Osteocyte (in vitro differentiated cells): Measurements from ENCODE around the gene PFDN6. TPM values are rescaled to one million over a fixed set of nuclear protein-coding genes. Genes with fewer than 3 reads are reported as not detected.

Source experiments
- DNase-seq: peaks from one replicate; pipeline ENCODE4 v3.0.0; 2021; ENCODE audit warnings: mixed read lengths; ENCODE audit not compliant: unreplicated experiment; ENCODE audit errors: extremely low spot score
- H3K27ac Mint-ChIP-seq: one replicate; pipeline ENCODE4 v1.8.0; 2021; ENCODE audit warnings: mild to moderate bottlenecking, mixed read lengths; ENCODE audit not compliant: unreplicated experiment
- H3K27me3 Mint-ChIP-seq: one replicate; pipeline ENCODE4 v1.8.0; 2021; ENCODE audit warnings: mixed read lengths; ENCODE audit not compliant: unreplicated experiment
- H3K36me3 Mint-ChIP-seq: one replicate; pipeline ENCODE4 v1.8.0; 2021; ENCODE audit warnings: mixed read lengths; ENCODE audit not compliant: unreplicated experiment
- H3K4me1 Mint-ChIP-seq: one replicate; pipeline ENCODE4 v1.8.0; 2021; ENCODE audit warnings: mixed read lengths; ENCODE audit not compliant: unreplicated experiment
- H3K4me3 Mint-ChIP-seq: one replicate; pipeline ENCODE4 v1.8.0; 2021; ENCODE audit warnings: mild to moderate bottlenecking, moderate library complexity, mixed read lengths; ENCODE audit not compliant: unreplicated experiment
- H3K9me3 Mint-ChIP-seq: one replicate; pipeline ENCODE4 v1.8.0; 2021; ENCODE audit warnings: mixed read lengths; ENCODE audit not compliant: unreplicated experiment
- total RNA-seq: library from RNA; stranded (reverse); gene quantifications from 2 replicates; pipeline ENCODE4 v1.2.1, GENCODE V29; 2021
- TF ChIP-seq, protein P1 (sequence below): fragments of 200-600 bp; sonication (generic); IDR thresholded peaks from 2 replicates; pipeline ENCODE4 v1.5.0; 2021; ENCODE audit warnings: antibody characterized with exemption, mild to moderate bottlenecking, moderate library complexity

Gene PFDN6
- total RNA-seq, 1 donor from 2014 or later = 30.3 TPM

DNA sequence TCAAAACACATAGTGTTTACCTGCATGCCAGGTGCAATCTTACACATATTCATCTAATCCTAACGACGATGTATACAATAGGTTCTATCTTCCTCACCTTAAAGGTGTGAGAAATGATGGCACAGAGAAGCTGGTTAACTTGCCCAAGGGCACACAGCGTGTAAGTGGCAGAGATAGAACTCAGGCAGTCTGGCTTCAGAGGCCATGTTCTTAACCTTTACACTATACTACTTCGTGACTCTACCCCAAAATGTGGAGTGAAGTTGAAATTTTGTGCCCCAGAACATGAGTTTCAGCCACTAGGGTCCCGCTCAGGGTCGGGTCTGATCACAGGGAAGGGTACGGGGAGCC is 18.3 kb upstream of the PFDN6 start:
- peaks cover 37% of the 10 kb centered on the region for H3K36me3 Mint-ChIP-seq
- H3K9me3 Mint-ChIP-seq = no peaks in the 10 kb centered on the region

DNA sequence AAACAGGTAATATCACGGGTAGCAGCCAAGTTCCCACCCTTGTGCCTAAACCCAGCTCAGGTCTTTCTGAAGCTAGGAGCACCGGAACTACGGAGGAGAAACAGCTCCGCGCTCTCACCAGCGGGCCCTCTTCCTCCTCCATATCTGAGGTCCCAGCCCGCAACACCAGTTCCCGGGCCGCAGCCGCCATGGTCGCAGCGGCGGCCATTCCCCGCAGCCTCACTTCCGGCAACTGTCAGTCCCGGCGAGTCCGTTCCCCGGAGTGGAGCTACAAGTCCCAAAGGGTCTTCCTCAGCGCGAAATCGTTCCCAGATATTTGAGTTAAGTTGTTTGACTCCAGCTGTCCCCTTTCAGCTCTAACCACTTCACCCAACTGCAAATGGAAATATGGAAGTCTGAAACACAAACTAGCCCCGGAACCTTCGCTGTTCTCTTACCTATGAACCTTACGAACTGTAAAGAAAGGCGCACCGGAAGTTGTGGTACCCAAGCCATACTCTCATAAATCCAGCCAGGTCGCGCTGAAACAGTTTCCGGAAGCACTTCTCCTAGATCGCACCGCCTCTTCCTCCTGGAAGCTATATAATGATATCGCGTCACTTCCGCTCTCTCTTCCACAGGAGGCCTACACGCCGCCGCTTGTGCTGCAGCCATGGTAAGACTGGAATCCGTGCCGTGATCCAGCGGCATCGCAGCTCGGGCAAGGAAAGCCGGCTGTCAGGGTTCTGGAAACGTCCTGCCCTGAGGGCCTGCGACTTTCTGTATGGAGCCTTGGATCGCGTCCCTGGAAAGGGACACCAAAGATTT is 17.7 kb upstream of the PFDN6 start, which contains the start of the genes RPS18 and VPS52:
Gene RPS18 (plus strand): TSS at position 608 of the 807 bp plus-strand sequence. CDS start 45 bp downstream, at position 653.
Gene VPS52 (minus strand): TSS at position 409 of the 807 bp plus-strand sequence. CDS start 201 bp downstream, at position 208.
- Mint-ChIP-seq H3K36me3 (peaks cover 32% of the 10 kb centered on the region), H3K27me3 (no peaks in the 10 kb centered on the region), H3K4me3 (peak within 1 kb of the TSS; percentile 100), H3K27ac (peak within 1 kb of the TSS; percentile 100), H3K4me1 (peaks cover 65% of the 10 kb centered on the region), H3K9me3 (no peaks in the 10 kb centered on the region)
- DNase-seq = peak; percentile 96
- TF ChIP-seq, protein P1, sequence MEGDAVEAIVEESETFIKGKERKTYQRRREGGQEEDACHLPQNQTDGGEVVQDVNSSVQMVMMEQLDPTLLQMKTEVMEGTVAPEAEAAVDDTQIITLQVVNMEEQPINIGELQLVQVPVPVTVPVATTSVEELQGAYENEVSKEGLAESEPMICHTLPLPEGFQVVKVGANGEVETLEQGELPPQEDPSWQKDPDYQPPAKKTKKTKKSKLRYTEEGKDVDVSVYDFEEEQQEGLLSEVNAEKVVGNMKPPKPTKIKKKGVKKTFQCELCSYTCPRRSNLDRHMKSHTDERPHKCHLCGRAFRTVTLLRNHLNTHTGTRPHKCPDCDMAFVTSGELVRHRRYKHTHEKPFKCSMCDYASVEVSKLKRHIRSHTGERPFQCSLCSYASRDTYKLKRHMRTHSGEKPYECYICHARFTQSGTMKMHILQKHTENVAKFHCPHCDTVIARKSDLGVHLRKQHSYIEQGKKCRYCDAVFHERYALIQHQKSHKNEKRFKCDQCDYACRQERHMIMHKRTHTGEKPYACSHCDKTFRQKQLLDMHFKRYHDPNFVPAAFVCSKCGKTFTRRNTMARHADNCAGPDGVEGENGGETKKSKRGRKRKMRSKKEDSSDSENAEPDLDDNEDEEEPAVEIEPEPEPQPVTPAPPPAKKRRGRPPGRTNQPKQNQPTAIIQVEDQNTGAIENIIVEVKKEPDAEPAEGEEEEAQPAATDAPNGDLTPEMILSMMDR = no peak

More for the DNA sequence above, 18.3 kb upstream of the PFDN6 start:
- peaks cover 60% of the 10 kb centered on the region for H3K4me1 Mint-ChIP-seq
- TF ChIP-seq, protein P1 = peak; percentile 15
- H3K27me3 Mint-ChIP-seq = no peaks in the 10 kb centered on the region
- DNase-seq = no peak
- peak overlapping the region; percentile 100 for H3K27ac Mint-ChIP-seq
- peak overlapping the region; percentile 100 for H3K4me3 Mint-ChIP-seq

GRCh38 chr6:33272275-33273128 is 16.9 kb upstream of the PFDN6 start:
- Mint-ChIP-seq H3K27me3 (no peaks in the 10 kb centered on the region), H3K27ac (peak overlapping the region; percentile 100), H3K4me3 (peak overlapping the region; percentile 100), H3K9me3 (no peaks in the 10 kb centered on the region), H3K36me3 (peaks cover 31% of the 10 kb centered on the region), H3K4me1 (peaks cover 70% of the 10 kb centered on the region)
- no peak for DNase-seq
- TF ChIP-seq, protein P1 = no peak

DNA sequence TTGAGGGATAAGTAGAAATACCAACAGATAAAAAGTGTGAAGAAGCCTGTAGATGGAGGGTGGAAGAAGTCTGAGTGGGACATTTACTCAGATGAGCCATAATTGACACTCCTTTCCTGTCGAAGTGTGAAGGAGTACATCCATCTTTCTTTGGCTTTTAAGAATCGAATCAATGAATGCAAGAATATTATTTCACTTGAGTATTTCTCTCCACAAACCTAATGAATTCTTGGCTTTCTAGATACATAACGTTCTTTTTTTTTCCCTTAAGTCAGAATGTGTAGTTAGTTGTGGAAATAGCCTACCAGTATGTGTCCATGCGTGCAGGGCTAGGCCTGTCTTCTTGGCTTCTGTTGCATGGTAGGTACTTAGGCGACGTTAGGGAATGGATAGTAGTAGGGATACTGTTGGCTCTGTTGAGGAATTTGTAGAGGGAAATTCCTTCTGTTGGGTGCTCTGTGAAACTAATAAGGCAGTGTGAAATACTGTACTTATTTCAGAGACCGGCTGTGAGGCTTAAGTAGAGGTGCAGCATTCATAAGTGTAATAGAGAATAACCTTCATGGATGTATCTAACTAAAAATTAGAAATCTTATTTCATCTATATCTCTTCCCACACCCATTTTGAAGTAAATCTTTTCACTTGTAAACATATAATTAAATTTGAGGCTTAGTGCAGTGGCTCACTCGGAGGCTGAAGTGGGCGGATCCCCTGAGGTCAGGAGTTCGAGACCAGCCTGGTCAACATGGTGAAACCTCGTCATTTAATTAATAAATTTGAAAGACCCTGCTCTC is 16.1 kb upstream of the PFDN6 start:
- peak overlapping the region; percentile 100 for H3K27ac Mint-ChIP-seq
- H3K9me3 Mint-ChIP-seq = no peaks in the 10 kb centered on the region
- H3K27me3 Mint-ChIP-seq = no peaks in the 10 kb centered on the region
- H3K36me3 Mint-ChIP-seq = peaks cover 25% of the 10 kb centered on the region
- peaks cover 73% of the 10 kb centered on the region for H3K4me1 Mint-ChIP-seq
- DNase-seq = no peak
- TF ChIP-seq, protein P1 = no peak
- peak overlapping the region; percentile 100 for H3K4me3 Mint-ChIP-seq
